ENCODE measurements around the gene UNC119. TPM values are rescaled to one million over a fixed set of nuclear protein-coding genes. Genes with fewer than 3 reads are reported as not detected.

The UNC119 gene
- total RNA-seq, 2 donors from 2014 or later = 26.7 to 32.4 TPM

- peak; percentile 56 for ATAC-seq
- DNase-seq = peak; percentile 79 to 87
- intact Hi-C loops (cut with DNase I, micrococcal nuclease) = no loop called here
Measured at GRCh38 chr17:28547623-28548416, 4.6 kb downstream of the UNC119 start.

GRCh38 chr17:28547096-28547622, 5.3 kb downstream of the UNC119 start:
- ATAC-seq (no peak), DNase-seq (no peak)
- intact Hi-C loops (cut with DNase I, micrococcal nuclease) = no loop called here

GRCh38 chr17:28545787-28546415, 6.5 kb downstream of the UNC119 start:
- ATAC-seq (no peak), DNase-seq (no peak)
- intact Hi-C loops (cut with DNase I, micrococcal nuclease) = no loop called here

- intact Hi-C loops (cut with DNase I, micrococcal nuclease) = no loop called here
- DNase-seq (no peak), ATAC-seq (no peak)
Measured at GRCh38 chr17:28545141-28545503, 7.3 kb downstream of the UNC119 start.

- intact Hi-C loops (cut with DNase I, micrococcal nuclease) = no loop called here
- no peak for ATAC-seq
- no peak for DNase-seq
Measured at GRCh38 chr17:28544402-28545140, 7.9 kb downstream of the UNC119 start.

- no peak for DNase-seq
- ATAC-seq = no peak
- intact Hi-C loops (cut with DNase I, micrococcal nuclease) = no loop called here
Measured at GRCh38 chr17:28541439-28541838, 11.0 kb downstream of the UNC119 start.

- DNase-seq (no peak), ATAC-seq (no peak)
- intact Hi-C loops (cut with DNase I, micrococcal nuclease) = no loop called here
Measured at GRCh38 chr17:28540231-28540630, 12.2 kb downstream of the UNC119 start.

GRCh38 chr17:28538296-28538895, 14.0 kb downstream of the UNC119 start:
- intact Hi-C loops (cut with DNase I, micrococcal nuclease) = no loop called here
- ATAC-seq (no peak), DNase-seq (no peak)

GRCh38 chr17:28537219-28537610, 15.2 kb downstream of the UNC119 start:
- intact Hi-C loops (cut with DNase I, micrococcal nuclease) = no loop called here
- ATAC-seq = no peak
- DNase-seq = peak in 1 of 2 donors; percentile 24

GRCh38 chr17:28536532-28537218, 15.7 kb downstream of the UNC119 start:
- DNase-seq (peak; percentile 36), ATAC-seq (peak; percentile 68)
- intact Hi-C loops (cut with DNase I, micrococcal nuclease) = no loop called here

- intact Hi-C loops (cut with DNase I, micrococcal nuclease) = loop anchor here in 1 of 2 donors (5.0 kb wide), 1 partner anchor 38 kb away; no protein-coding TSS in a partner anchor
- no peak for DNase-seq
- no peak for ATAC-seq
Measured at GRCh38 chr17:28534740-28535375, 17.6 kb downstream of the UNC119 start.

GRCh38 chr17:28533091-28533807, 19.2 kb downstream of the UNC119 start:
- DNase-seq (no peak), ATAC-seq (peak; percentile 42)
- intact Hi-C loops (cut with DNase I, micrococcal nuclease) = loop anchor here in 1 of 2 donors (5.0 kb wide), 1 partner anchor 36 kb away; no protein-coding TSS in a partner anchor

GRCh38 chr17:28532050-28532960, 20.1 kb downstream of the UNC119 start:
- no peak for ATAC-seq
- intact Hi-C loops (cut with DNase I, micrococcal nuclease) = loop anchor here in 1 of 2 donors (5.0 kb wide), 1 partner anchor 35 kb away; no protein-coding TSS in a partner anchor
- DNase-seq = no peak

GRCh38 chr17:28530926-28531325, 21.5 kb downstream of the UNC119 start:
- intact Hi-C loops (cut with DNase I, micrococcal nuclease) = loop anchor here in 1 of 2 donors (5.0 kb wide), 1 partner anchor 34 kb away; no protein-coding TSS in a partner anchor
- DNase-seq (no peak), ATAC-seq (no peak)

GRCh38 chr17:28530250-28530649, 22.2 kb downstream of the UNC119 start:
- DNase-seq (no peak), ATAC-seq (no peak)
- intact Hi-C loops (cut with DNase I, micrococcal nuclease) = loop anchor here in 1 of 2 donors (5.0 kb wide), 1 partner anchor 33 kb away; no protein-coding TSS in a partner anchor

- no peak for DNase-seq
- intact Hi-C loops (cut with DNase I, micrococcal nuclease) = no loop called here
- no peak for ATAC-seq
Measured at GRCh38 chr17:28529013-28529400, 23.4 kb downstream of the UNC119 start.
